Measurements from ENCODE around the gene AGAP2. TPM values are rescaled to one million over a fixed set of nuclear protein-coding genes. Genes with fewer than 3 reads are reported as not detected.
"Not testable (repeated sequence)": the region's sequence is repeated elsewhere in the genome, so short reads cannot be mapped to it uniquely, and the experiment has no call there.

Gene AGAP2
- total RNA-seq, 1 experiment from 2014 or later, result 0.40 TPM

GRCh38 chr12:57722716-57723629, 15.6 kb downstream of the AGAP2 start:
- Histone ChIP-seq H3K36me3 (ENCODE audit: low read depth, low read length) (peaks cover 11% of the 10 kb centered on the region; the same call in 1 of the 2 replicates), H3K27ac (ENCODE audit: low read length) (no peak overlapping the region), H3K4me3 (ENCODE audit: low read length) (no peak overlapping the region), H3K27me3 (ENCODE audit: low read length) (no peaks in the 10 kb centered on the region), H3F3A (ENCODE audit: low read length, unreplicated experiment) (no peaks in the 10 kb centered on the region), H2AFZ (ENCODE audit: low read length) (no peak overlapping the region), H3K79me2 (ENCODE audit: low read length) (no peaks in the 10 kb centered on the region), H3K9me3 (ENCODE audit: low read length) (no peaks in the 10 kb centered on the region), H3K4me2 (ENCODE audit: low read length) (no peak overlapping the region), H4K20me1 (ENCODE audit: low read length) (no peaks in the 10 kb centered on the region), H3K9me2 (replicated peaks; ENCODE audit: low read length) (no peaks in the 10 kb centered on the region), H3K9ac (ENCODE audit: low read length) (no peak overlapping the region), H3K4me1 (ENCODE audit: insufficient read depth, low read length) (peaks cover 4% of the 10 kb centered on the region; the same call in 1 of the 2 replicates)
- DNase-seq (no peak), ATAC-seq (no peak)
- CTCF ChIA-PET, result no interaction called here
- no peak for TF ChIP-seq CTCF (conservative IDR thresholded peaks at IDR 0.05; ENCODE audit: low read depth, low read length)
- BruUV-seq (replicated peaks), result no TSS peak
- POLR2A ChIA-PET (ENCODE audit: unreplicated experiment), result interaction anchor here (0.6 kb wide), 1 partner anchor 32 kb away, joined by 3 read pairs; the partner anchor contains the start of gene MARCHF9
- intact Hi-C loops (cut with micrococcal nuclease), result no loop called here

- BruUV-seq (replicated peaks); POLR2A ChIA-PET (ENCODE audit: unreplicated experiment): not testable (repeated sequence)
Observed at GRCh38 chr12:57721846-57722608, 16.5 kb downstream of the AGAP2 start.

GRCh38 chr12:57720606-57721595, 17.6 kb downstream of the AGAP2 start:
- H3K36me3 ChIP-seq (ENCODE audit: low read depth, low read length), result peaks cover 11% of the 10 kb centered on the region; the same call in 1 of the 2 replicates
- TSS peak; percentile 68 for BruUV-seq (replicated peaks)
- DNase-seq, result no peak
- ChIA-PET CTCF (no interaction called here), POLR2A (ENCODE audit: unreplicated experiment) (no interaction called here)
- H3K4me1 ChIP-seq (ENCODE audit: insufficient read depth, low read length), result peaks cover 3% of the 10 kb centered on the region; the same call in 1 of the 2 replicates
- H3K9ac ChIP-seq (ENCODE audit: low read length), result no peak overlapping the region
- no peak overlapping the region for H3K4me2 ChIP-seq (ENCODE audit: low read length)
- H3K4me3 ChIP-seq (ENCODE audit: low read length), result no peak overlapping the region
- no peak overlapping the region for H3K27ac ChIP-seq (ENCODE audit: low read length)
- H3K79me2 ChIP-seq (ENCODE audit: low read length), result no peaks in the 10 kb centered on the region
- H3K9me2 ChIP-seq (replicated peaks; ENCODE audit: low read length), result no peaks in the 10 kb centered on the region
- intact Hi-C loops (cut with micrococcal nuclease), result no loop called here
- TF ChIP-seq CTCF (conservative IDR thresholded peaks at IDR 0.05; ENCODE audit: low read depth, low read length) (no peak), EZH2phosphoT487 (IDR thresholded peaks at IDR 0.05; ENCODE audit: borderline replicate concordance, low read length) (no peak), EZH2 (IDR thresholded peaks at IDR 0.05; ENCODE audit: low read length, unreplicated experiment) (no peak)
- H3K9me3 ChIP-seq (ENCODE audit: low read length), result no peaks in the 10 kb centered on the region
- H4K20me1 ChIP-seq (ENCODE audit: low read length), result no peaks in the 10 kb centered on the region
- no peaks in the 10 kb centered on the region for H3K27me3 ChIP-seq (ENCODE audit: low read length)
- no peak for ATAC-seq
- no peak overlapping the region for H2AFZ ChIP-seq (ENCODE audit: low read length)
- no peaks in the 10 kb centered on the region for H3F3A ChIP-seq (ENCODE audit: low read length, unreplicated experiment)

More at GRCh38 chr12:57721846-57722608, 16.5 kb downstream of the AGAP2 start:
- H3F3A ChIP-seq (ENCODE audit: low read length, unreplicated experiment); H3K9me3 ChIP-seq (ENCODE audit: low read length); intact Hi-C loops (cut with micrococcal nuclease); H3K27me3 ChIP-seq (ENCODE audit: low read length); H3K9me2 ChIP-seq (replicated peaks; ENCODE audit: low read length); CTCF ChIA-PET; H2AFZ ChIP-seq (ENCODE audit: low read length); H4K20me1 ChIP-seq (ENCODE audit: low read length); H3K4me3 ChIP-seq (ENCODE audit: low read length); DNase-seq; H3K9ac ChIP-seq (ENCODE audit: low read length); ATAC-seq; H3K4me1 ChIP-seq (ENCODE audit: insufficient read depth, low read length); H3K27ac ChIP-seq (ENCODE audit: low read length); H3K4me2 ChIP-seq (ENCODE audit: low read length); H3K79me2 ChIP-seq (ENCODE audit: low read length): not testable (repeated sequence)
- H3K36me3 ChIP-seq (ENCODE audit: low read depth, low read length), result peaks cover 11% of the 10 kb centered on the region; the same call in 1 of the 2 replicates

Data from PC-3 (cell line).